Liver (tissue), 9 donors: Measurements from ENCODE around the gene FEV. TPM values are rescaled to one million over a fixed set of nuclear protein-coding genes. Genes with fewer than 3 reads are reported as not detected.

Experiments used
- DNase-seq: peaks from one replicate; pipeline ENCODE4 v3.0.0-alpha.2; 2017; ENCODE audit warnings: low spot score
- H3K27ac ChIP-seq, 2 donors: one replicate each; pipeline ENCODE4 v1.7.0; 2013; ENCODE audit warnings: inconsistent platforms in 2 of 2, low read length in 2 of 2, control low read depth in 1 of 2, low read depth in 1 of 2, mild to moderate bottlenecking in 1 of 2
- H3K27me3 ChIP-seq, 4 donors: one replicate each; pipeline versions ENCODE4 v1.6.1 to v1.7.0; 2013; ENCODE audit warnings: low read length in 3 of 4, inconsistent platforms in 1 of 4, mild to moderate bottlenecking in 1 of 4, moderate library complexity in 1 of 4; ENCODE audit not compliant: control insufficient read depth in 4 of 4, insufficient read depth in 4 of 4
- H3K36me3 ChIP-seq, 4 donors: one replicate each; pipeline versions ENCODE4 v1.6.1 to v1.7.0; 2013; ENCODE audit warnings: low read length in 3 of 4, mild to moderate bottlenecking in 3 of 4, low read depth in 1 of 4, moderate library complexity in 1 of 4; ENCODE audit not compliant: control insufficient read depth in 4 of 4, insufficient read depth in 3 of 4
- H3K4me1 ChIP-seq, 4 donors: one replicate each; pipeline versions ENCODE4 v1.6.1 to v1.7.0; 2013; ENCODE audit warnings: low read length in 3 of 4, mild to moderate bottlenecking in 3 of 4, moderate library complexity in 1 of 4; ENCODE audit not compliant: control insufficient read depth in 4 of 4, insufficient read depth in 4 of 4
- H3K4me3 ChIP-seq, 3 donors: one replicate each; pipeline versions ENCODE4 v1.6.1 to v1.7.0; 2013; ENCODE audit warnings: low read length in 3 of 3, control low read depth in 1 of 3, low read depth in 1 of 3, mild to moderate bottlenecking in 1 of 3
- H3K9ac ChIP-seq, 2 donors: one replicate each; pipeline ENCODE4 v1.7.0; 2013; ENCODE audit warnings: low read length in 2 of 2, mild to moderate bottlenecking in 2 of 2, moderate library complexity in 2 of 2, control low read depth in 1 of 2, low read depth in 1 of 2
- H3K9me3 ChIP-seq, 4 donors: one replicate each; pipeline versions ENCODE4 v1.6.1 to v1.7.0; 2013; ENCODE audit warnings: low read length in 3 of 4; ENCODE audit not compliant: control insufficient read depth in 4 of 4
- EGR1 ChIP-seq, 2 donors: IDR thresholded peaks; 2 replicates each; pipeline ENCODE4 v1.6.1; 2016 to 2018; ENCODE audit warnings: antibody characterized with exemption in 2 of 2, low read depth in 2 of 2
- FOXA1 ChIP-seq: IDR thresholded peaks from 2 replicates; pipeline ENCODE4 v1.6.1; 2016; ENCODE audit warnings: antibody characterized with exemption
- GABPA ChIP-seq, 2 donors: IDR thresholded peaks in 1 of 2; conservative IDR thresholded peaks in 1 of 2; 2 replicates each; pipeline ENCODE4 v1.6.1; 2016; ENCODE audit warnings: antibody characterized with exemption in 2 of 2, mild to moderate bottlenecking in 1 of 2, moderate library complexity in 1 of 2
- HNF4A ChIP-seq, 2 donors: conservative IDR thresholded peaks; 2 replicates each; pipeline ENCODE4 v1.6.1; 2016; ENCODE audit warnings: antibody characterized with exemption in 2 of 2, mild to moderate bottlenecking in 2 of 2
- HNF4G ChIP-seq: IDR thresholded peaks from 2 replicates; pipeline ENCODE4 v1.6.1; 2016; ENCODE audit warnings: antibody characterized with exemption
- JUND ChIP-seq, 2 donors: IDR thresholded peaks; 2 replicates each; pipeline ENCODE4 v1.6.1; 2016; ENCODE audit warnings: antibody characterized with exemption in 2 of 2
- NR2F2 ChIP-seq: IDR thresholded peaks from 2 replicates; pipeline ENCODE4 v1.6.1; 2016; ENCODE audit warnings: antibody characterized with exemption
- SP1 ChIP-seq: IDR thresholded peaks from 2 replicates; pipeline ENCODE4 v1.6.1; 2018; ENCODE audit warnings: antibody characterized with exemption, mild to moderate bottlenecking
- YY1 ChIP-seq: IDR thresholded peaks from 2 replicates; pipeline ENCODE4 v1.6.1; 2016; ENCODE audit warnings: antibody characterized with exemption, mild to moderate bottlenecking
- WGBS: extraction: QIAGEN DNeasy Blood & Tissue Kit; methylation state at CpG from one replicate; pipeline ENCODE4 v1.1.7; 2013; 5-methylcytosine and 5-hydroxymethylcytosine counted together
- polyA plus RNA-seq, 2 donors: library from polyadenylated mRNA; stranded (reverse) in 1 of 2; unstranded in 1 of 2; fragments of 200-250 nt in 1 of 2; fragments of >200 nt in 1 of 2; fragmentation: Nextera tagmentation in 1 of 2; extraction: Ambion mirVana in 1 of 2; gene quantifications; one replicate each; pipeline versions ENCODE4 v1.2.1 to v1.2.3, GENCODE V29; 2013 to 2015
- total RNA-seq, 2 donors: library from RNA; depleted of rRNA; stranded (reverse); fragments of >200 nt; gene quantifications; one replicate each; pipeline ENCODE4 v1.2.3, GENCODE V29; 2014
- TF ChIP-seq, protein P1 (sequence below): IDR thresholded peaks from 2 replicates; pipeline ENCODE4 v1.6.1; 2016; ENCODE audit warnings: antibody characterized with exemption, mild to moderate bottlenecking
- TF ChIP-seq, protein P2 (sequence below): fragments of 150-350 bp; IDR thresholded peaks from 2 replicates; pipeline ENCODE4 v1.5.1; 2017; ENCODE audit warnings: improper control_type of control experiment, low read depth, low read length; ENCODE audit not compliant: missing input control
- TF ChIP-seq, protein P3 (sequence below): IDR thresholded peaks from 2 replicates; pipeline ENCODE4 v1.6.1; 2016; ENCODE audit warnings: antibody characterized with exemption
- donor health status: healthy.
- donor health status: healthy.
- donor health status: healthy.
- donor health status: healthy.
- donor health status: healthy.

The FEV gene
- total and polyA plus RNA-seq, 4 donors = not detected

DNA sequence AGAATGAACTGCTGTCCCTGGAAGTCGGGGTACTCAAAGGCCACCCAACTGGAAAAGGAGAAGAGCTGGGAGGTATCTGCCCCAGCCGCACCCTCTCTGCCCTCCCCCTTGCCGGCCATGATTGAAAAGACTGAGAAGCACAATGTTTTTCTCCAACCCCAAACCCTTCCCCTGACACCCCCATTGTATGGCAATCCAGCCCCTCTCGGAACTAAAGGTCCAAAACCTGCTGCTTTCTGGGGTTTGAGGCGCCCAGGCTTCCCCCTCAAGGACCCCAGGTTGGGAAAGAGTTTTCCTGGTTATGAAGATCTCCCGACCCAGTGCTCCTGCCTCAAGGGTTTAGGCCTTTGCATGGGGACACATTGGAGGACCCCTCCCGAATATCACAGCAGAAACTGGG lies 7.2 kb upstream of the FEV start:
- 13% methylated on average over 7 of the region's 7 CpGs for WGBS
- Histone ChIP-seq H3K27me3 (peaks cover 10 to 26% (median 19%) of the 10 kb centered on the region in 4 donors), H3K27ac (no peak overlapping the region)

DNA sequence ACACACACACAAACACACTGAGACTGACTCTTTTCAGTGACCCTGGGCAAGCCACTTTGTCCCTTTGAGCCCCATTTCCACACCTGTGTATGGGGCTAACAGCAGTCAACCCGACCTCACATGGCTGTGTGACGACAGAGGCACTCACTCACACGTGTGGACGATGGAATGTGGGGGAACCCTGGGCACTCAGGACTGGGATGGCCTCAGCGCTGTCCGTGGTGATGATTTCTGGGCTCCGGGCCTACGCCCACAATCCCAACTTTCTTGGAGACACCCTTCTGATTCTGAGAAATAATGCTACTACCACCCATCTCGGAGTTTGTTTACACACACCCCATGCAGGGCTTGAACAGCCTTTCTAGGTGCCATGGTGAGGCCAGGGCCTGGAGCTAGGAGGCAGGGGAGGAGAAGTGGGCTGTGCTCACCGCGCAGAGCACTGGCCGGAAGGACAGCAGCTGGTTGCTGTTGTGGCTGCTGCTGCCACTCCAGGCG lies 6.7 kb upstream of the FEV start:
- no peak overlapping the region for H3K27ac ChIP-seq
- peaks cover 10 to 29% (median 21%) of the 10 kb centered on the region in 4 donors for H3K27me3 ChIP-seq
- H3K36me3 ChIP-seq = no peaks in the 10 kb centered on the region
- DNase-seq = no peak
- no peak overlapping the region for H3K4me3 ChIP-seq
- WGBS = 18% methylated on average over 13 of the region's 13 CpGs
- peaks cover 11 to 24% (median 19%) of the 10 kb centered on the region in 4 donors for H3K4me1 ChIP-seq
- no peaks in the 10 kb centered on the region for H3K9me3 ChIP-seq
- no peak overlapping the region for H3K9ac ChIP-seq
- TF ChIP-seq, protein P1, sequence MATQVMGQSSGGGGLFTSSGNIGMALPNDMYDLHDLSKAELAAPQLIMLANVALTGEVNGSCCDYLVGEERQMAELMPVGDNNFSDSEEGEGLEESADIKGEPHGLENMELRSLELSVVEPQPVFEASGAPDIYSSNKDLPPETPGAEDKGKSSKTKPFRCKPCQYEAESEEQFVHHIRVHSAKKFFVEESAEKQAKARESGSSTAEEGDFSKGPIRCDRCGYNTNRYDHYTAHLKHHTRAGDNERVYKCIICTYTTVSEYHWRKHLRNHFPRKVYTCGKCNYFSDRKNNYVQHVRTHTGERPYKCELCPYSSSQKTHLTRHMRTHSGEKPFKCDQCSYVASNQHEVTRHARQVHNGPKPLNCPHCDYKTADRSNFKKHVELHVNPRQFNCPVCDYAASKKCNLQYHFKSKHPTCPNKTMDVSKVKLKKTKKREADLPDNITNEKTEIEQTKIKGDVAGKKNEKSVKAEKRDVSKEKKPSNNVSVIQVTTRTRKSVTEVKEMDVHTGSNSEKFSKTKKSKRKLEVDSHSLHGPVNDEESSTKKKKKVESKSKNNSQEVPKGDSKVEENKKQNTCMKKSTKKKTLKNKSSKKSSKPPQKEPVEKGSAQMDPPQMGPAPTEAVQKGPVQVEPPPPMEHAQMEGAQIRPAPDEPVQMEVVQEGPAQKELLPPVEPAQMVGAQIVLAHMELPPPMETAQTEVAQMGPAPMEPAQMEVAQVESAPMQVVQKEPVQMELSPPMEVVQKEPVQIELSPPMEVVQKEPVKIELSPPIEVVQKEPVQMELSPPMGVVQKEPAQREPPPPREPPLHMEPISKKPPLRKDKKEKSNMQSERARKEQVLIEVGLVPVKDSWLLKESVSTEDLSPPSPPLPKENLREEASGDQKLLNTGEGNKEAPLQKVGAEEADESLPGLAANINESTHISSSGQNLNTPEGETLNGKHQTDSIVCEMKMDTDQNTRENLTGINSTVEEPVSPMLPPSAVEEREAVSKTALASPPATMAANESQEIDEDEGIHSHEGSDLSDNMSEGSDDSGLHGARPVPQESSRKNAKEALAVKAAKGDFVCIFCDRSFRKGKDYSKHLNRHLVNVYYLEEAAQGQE = peak; percentile 84
- TF ChIP-seq EGR1 (IDR thresholded peaks at IDR 0.05; ENCODE audit: low read depth in 2 of 2) = no peak
- TF ChIP-seq, protein P2, sequence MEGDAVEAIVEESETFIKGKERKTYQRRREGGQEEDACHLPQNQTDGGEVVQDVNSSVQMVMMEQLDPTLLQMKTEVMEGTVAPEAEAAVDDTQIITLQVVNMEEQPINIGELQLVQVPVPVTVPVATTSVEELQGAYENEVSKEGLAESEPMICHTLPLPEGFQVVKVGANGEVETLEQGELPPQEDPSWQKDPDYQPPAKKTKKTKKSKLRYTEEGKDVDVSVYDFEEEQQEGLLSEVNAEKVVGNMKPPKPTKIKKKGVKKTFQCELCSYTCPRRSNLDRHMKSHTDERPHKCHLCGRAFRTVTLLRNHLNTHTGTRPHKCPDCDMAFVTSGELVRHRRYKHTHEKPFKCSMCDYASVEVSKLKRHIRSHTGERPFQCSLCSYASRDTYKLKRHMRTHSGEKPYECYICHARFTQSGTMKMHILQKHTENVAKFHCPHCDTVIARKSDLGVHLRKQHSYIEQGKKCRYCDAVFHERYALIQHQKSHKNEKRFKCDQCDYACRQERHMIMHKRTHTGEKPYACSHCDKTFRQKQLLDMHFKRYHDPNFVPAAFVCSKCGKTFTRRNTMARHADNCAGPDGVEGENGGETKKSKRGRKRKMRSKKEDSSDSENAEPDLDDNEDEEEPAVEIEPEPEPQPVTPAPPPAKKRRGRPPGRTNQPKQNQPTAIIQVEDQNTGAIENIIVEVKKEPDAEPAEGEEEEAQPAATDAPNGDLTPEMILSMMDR = no peak
- TF ChIP-seq GABPA (IDR thresholded peaks at IDR 0.05 in 1 of 2, conservative IDR thresholded peaks at IDR 0.05 in 1 of 2) = no peak
- no peak for TF ChIP-seq SP1
- TF ChIP-seq JUND (IDR thresholded peaks at IDR 0.05) = no peak
- TF ChIP-seq YY1 = no peak
- no peak for TF ChIP-seq FOXA1

More for the DNA sequence above, 7.2 kb upstream of the FEV start:
- no peak overlapping the region for H3K9ac ChIP-seq
- TF ChIP-seq FOXA1 (no peak), JUND (IDR thresholded peaks at IDR 0.05) (no peak), HNF4G (no peak), GABPA (IDR thresholded peaks at IDR 0.05 in 1 of 2, conservative IDR thresholded peaks at IDR 0.05 in 1 of 2) (no peak), NR2F2 (no peak), HNF4A (conservative IDR thresholded peaks at IDR 0.05) (no peak)
- TF ChIP-seq, protein P3, sequence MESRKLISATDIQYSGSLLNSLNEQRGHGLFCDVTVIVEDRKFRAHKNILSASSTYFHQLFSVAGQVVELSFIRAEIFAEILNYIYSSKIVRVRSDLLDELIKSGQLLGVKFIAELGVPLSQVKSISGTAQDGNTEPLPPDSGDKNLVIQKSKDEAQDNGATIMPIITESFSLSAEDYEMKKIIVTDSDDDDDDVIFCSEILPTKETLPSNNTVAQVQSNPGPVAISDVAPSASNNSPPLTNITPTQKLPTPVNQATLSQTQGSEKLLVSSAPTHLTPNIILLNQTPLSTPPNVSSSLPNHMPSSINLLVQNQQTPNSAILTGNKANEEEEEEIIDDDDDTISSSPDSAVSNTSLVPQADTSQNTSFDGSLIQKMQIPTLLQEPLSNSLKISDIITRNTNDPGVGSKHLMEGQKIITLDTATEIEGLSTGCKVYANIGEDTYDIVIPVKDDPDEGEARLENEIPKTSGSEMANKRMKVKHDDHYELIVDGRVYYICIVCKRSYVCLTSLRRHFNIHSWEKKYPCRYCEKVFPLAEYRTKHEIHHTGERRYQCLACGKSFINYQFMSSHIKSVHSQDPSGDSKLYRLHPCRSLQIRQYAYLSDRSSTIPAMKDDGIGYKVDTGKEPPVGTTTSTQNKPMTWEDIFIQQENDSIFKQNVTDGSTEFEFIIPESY = no peak
- no peaks in the 10 kb centered on the region for H3K36me3 ChIP-seq
- H3K4me3 ChIP-seq = no peak overlapping the region
- H3K9me3 ChIP-seq = no peaks in the 10 kb centered on the region
- peaks cover 11 to 27% (median 19%) of the 10 kb centered on the region in 4 donors for H3K4me1 ChIP-seq
- no peak for DNase-seq
